ENCODE data around the gene ASB5. TPM values are rescaled to one million over a fixed set of nuclear protein-coding genes. Genes with fewer than 3 reads are reported as not detected.
"Not testable (repeated sequence)": the region's sequence is repeated elsewhere in the genome, so short reads cannot be mapped to it uniquely, and the experiment has no call there.

ASB5 gene
- total RNA-seq, 2 donors from 2014 or later = not detected

- Mint-ChIP-seq H3K9me3 (no peaks in the 10 kb centered on the region), H3K36me3 (no peaks in the 10 kb centered on the region), H3K27ac (no peak overlapping the region)
- no peak for DNase-seq (ENCODE audit: low spot score in 2 of 2)
- ATAC-seq = no peak
These were observed 20.5 kb upstream of the ASB5 start for GRCh38 chr4:176289561-176289960.

GRCh38 chr4:176288020-176288419 is 19.0 kb upstream of the ASB5 start:
- no peaks in the 10 kb centered on the region for H3K9me3 Mint-ChIP-seq
- no peak for DNase-seq (ENCODE audit: low spot score in 2 of 2)
- ATAC-seq = no peak
- H3K27ac Mint-ChIP-seq = peak overlapping the region in 1 of 2 donors; percentile 51
- H3K36me3 Mint-ChIP-seq = no peaks in the 10 kb centered on the region

DNA sequence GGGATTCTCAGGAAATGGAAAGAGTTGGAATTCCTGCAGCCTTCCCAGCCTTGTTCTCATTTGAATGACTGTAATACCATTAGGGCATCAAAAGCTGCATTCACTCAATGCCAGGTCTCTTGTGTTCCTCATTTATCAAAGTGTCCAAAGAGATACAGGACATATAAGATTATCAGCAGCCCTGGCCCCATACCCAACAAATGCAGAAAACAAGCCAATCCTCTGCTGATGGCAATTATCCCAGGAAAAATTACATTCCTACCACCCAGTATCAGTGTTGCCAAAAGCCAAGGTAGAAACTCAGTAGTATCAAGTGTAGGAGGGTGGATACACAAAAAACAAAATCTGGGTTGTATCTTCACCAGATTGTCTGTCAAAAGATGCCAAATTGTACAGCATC is 18.5 kb upstream of the ASB5 start:
- H3K9me3 Mint-ChIP-seq = no peaks in the 10 kb centered on the region
- H3K36me3 Mint-ChIP-seq = no peaks in the 10 kb centered on the region
- ATAC-seq (no peak), DNase-seq (ENCODE audit: low spot score in 2 of 2) (no peak)
- H3K27ac Mint-ChIP-seq = no peak overlapping the region

DNA sequence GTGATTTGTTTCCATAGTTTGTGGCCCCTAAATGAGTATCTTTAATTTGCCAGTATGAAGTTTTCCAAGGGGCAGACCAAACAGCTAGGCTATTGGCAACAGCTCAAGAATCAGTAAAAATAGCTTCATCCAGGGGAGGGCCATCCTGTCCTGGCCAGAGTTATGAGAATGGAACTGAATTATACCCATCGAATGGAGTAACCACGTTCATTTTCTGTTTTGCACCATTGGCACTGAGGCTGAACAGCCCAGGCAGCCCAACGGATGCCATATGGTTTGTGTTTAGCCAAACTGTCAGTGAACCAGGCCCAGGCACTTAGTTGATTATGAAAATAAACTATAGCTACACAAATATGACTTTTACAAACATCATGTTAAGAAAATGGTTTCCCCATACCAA is 17.7 kb upstream of the ASB5 start:
- DNase-seq (ENCODE audit: low spot score in 2 of 2) (no peak), ATAC-seq (no peak)
- Mint-ChIP-seq H3K27ac (no peak overlapping the region), H3K36me3 (no peaks in the 10 kb centered on the region), H3K9me3 (no peaks in the 10 kb centered on the region)

GRCh38 chr4:176279560-176279959 is 10.5 kb upstream of the ASB5 start:
- H3K36me3 Mint-ChIP-seq; ATAC-seq; DNase-seq (ENCODE audit: low spot score in 2 of 2); H3K27ac Mint-ChIP-seq; H3K9me3 Mint-ChIP-seq: not testable (repeated sequence)

DNA sequence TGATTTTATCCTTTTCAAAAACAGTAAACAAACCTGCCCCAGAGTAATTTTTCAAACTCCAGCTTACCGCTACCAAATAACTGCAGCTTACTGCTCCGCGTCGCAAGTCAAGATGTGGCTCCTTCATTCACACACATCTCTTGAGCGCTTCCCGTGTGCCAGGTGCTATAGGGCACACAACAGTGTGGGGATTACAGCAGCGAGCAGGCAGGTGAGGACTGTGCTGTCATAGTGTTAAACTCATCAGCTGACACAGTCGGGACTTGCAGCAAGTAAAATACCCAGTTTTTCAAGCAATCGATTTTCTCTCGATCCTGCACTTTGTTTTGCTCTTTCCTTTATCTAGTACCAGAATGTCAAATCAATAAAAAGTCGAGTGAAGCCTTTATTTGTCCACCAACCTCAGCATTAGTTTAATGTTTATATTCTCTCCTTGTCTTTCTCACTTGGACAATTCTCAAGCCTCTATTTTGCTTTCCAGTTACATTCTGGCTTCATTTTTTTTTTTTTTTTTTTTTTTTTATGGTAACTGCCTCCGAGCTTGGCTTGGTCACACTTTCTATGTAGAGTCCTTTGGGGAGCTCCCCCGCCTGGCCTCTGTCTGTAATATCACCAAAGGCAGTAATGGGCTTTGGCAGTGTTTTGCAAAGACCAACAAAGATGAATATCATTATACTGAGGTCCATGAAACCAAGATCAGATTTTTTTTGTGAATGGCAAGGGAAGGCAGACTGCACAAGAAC is 8.3 kb upstream of the ASB5 start:
- DNase-seq (ENCODE audit: low spot score in 2 of 2) = peak in 1 of 2 donors; percentile 7
- peak in 1 of 2 donors; percentile 54 for ATAC-seq
- peaks cover 4% of the 10 kb centered on the region in 2 donors for H3K9me3 Mint-ChIP-seq
- peaks cover 4 to 7% of the 10 kb centered on the region in 2 donors for H3K36me3 Mint-ChIP-seq
- no peak overlapping the region for H3K27ac Mint-ChIP-seq

GRCh38 chr4:176276710-176277109 is 7.7 kb upstream of the ASB5 start:
- Mint-ChIP-seq H3K9me3 (peaks cover 4% of the 10 kb centered on the region in 2 donors), H3K36me3 (peaks cover 4 to 7% of the 10 kb centered on the region in 2 donors), H3K27ac (no peak overlapping the region)
- no peak for ATAC-seq
- no peak for DNase-seq (ENCODE audit: low spot score in 2 of 2)

- no peaks in the 10 kb centered on the region for H3K36me3 Mint-ChIP-seq
- H3K9me3 Mint-ChIP-seq = no peaks in the 10 kb centered on the region
- ATAC-seq = no peak
- no peak for DNase-seq (ENCODE audit: low spot score in 2 of 2)
- no peak overlapping the region for H3K27ac Mint-ChIP-seq
These were observed 5.4 kb upstream of the ASB5 start for GRCh38 chr4:176274441-176274840.

- no peak for DNase-seq (ENCODE audit: low spot score in 2 of 2)
- H3K36me3 Mint-ChIP-seq = no peaks in the 10 kb centered on the region
- no peak for ATAC-seq
- no peaks in the 10 kb centered on the region for H3K9me3 Mint-ChIP-seq
- no peak overlapping the region for H3K27ac Mint-ChIP-seq
These were observed 4.7 kb upstream of the ASB5 start for GRCh38 chr4:176273736-176274135.

DNA sequence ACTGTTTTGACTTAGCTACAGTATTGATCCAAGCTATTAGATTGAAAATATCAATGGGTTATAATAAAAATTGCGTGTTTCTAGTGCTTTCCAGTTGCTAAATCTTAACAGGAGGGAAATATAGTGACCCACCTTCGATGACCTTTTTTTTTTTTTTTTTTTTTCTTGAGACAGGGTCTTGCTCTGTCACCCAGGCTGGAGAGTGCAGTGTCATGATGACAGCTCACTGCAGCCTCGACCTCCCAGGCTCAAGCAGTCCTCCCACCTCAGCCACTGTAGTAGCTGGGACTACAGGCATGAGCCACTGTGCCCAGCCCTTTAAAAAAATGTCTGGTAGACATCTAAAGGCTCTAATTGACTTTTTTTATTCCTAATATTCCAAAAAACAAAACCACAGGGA is 3.8 kb upstream of the ASB5 start:
- DNase-seq (ENCODE audit: low spot score in 2 of 2) (no peak), ATAC-seq (no peak)
- Mint-ChIP-seq H3K9me3 (no peaks in the 10 kb centered on the region), H3K27ac (no peak overlapping the region), H3K36me3 (no peaks in the 10 kb centered on the region)

DNA sequence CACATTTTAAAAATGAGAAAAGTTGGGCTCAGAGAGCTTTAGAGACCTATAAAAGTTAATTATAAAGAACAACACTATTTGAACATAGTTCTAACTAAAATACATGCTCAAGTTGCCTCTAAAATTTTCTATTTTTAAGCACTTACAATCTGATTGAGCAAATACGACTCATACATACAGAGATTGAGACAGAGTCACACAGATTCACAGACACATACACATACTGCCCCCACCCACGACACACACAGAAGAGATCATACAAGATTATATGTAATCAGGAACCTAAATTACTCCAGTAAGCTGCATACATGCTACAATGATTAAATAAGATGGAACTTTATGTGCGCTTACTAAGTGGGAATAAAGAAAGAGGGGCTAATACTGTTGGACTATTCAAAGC is 2.7 kb upstream of the ASB5 start:
- DNase-seq (ENCODE audit: low spot score in 2 of 2) = no peak
- Mint-ChIP-seq H3K27ac (no peak overlapping the region), H3K9me3 (no peaks in the 10 kb centered on the region), H3K36me3 (no peaks in the 10 kb centered on the region)
- no peak for ATAC-seq

DNA sequence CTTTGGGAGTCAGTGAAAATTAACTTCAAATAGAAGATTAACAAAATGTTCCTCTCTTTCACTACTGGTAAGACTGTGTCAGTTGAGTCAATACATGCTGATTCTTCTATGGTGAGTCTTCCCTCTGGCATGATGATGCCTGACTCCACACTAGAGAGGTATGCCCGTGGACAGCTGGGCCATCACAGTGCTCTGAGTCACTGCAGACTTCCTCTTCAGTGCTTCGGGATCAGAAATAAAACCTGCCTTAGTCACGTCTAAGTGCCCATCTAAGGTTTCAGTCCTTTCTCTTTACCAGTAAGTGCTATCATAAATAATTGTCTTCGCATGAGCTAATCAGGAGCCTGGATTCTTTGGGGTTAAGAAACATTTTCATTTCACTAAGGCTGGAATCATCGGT is 1.6 kb upstream of the ASB5 start:
- no peak overlapping the region for H3K27ac Mint-ChIP-seq
- no peak for DNase-seq (ENCODE audit: low spot score in 2 of 2)
- H3K36me3 Mint-ChIP-seq = no peaks in the 10 kb centered on the region
- no peaks in the 10 kb centered on the region for H3K9me3 Mint-ChIP-seq
- ATAC-seq = peak; percentile 44 to 45

DNA sequence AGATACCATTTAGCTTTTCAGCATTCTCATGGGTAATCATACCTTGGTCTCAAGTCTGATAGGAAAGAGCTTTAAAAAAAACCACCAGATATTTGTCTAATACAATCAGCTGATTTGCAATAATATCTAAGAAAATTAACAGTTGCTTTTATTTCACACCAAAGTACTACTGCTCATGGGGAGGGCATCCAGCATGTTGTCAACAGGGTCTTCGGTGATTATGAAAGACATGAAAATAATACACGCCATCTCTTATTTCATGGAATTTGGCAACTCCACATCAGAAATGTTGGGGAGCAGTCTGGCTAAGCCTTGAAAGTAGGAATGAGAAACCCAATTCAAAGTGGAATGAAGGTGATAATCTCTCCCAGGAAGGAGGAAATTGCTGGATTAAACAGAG is 3.0 kb downstream of the ASB5 start:
- ATAC-seq (no peak), DNase-seq (ENCODE audit: low spot score in 2 of 2) (no peak)
- Mint-ChIP-seq H3K9me3 (no peaks in the 10 kb centered on the region), H3K27ac (no peak overlapping the region), H3K36me3 (no peaks in the 10 kb centered on the region)

DNA sequence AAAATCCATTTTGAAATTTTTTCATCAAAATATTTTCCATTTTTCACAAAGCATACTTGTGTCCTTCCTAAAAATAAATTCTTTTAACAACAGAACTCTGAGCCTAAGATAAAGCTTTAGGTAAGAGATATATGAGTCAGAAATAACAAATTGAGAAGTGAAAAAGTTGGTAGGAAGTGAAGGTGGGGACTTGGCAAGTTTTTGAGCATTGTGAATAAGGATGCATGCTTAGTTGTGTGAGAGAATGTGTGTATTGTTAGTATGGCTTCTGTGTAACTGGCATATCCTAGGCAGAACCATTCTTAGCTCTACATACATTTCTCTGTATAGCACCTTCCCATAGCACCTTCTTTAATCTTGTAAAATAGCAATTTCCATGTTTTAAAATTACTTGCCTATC is 6.8 kb downstream of the ASB5 start:
- ATAC-seq (no peak), DNase-seq (ENCODE audit: low spot score in 2 of 2) (no peak)
- Mint-ChIP-seq H3K9me3 (no peaks in the 10 kb centered on the region), H3K36me3 (no peaks in the 10 kb centered on the region), H3K27ac (no peak overlapping the region)

DNA sequence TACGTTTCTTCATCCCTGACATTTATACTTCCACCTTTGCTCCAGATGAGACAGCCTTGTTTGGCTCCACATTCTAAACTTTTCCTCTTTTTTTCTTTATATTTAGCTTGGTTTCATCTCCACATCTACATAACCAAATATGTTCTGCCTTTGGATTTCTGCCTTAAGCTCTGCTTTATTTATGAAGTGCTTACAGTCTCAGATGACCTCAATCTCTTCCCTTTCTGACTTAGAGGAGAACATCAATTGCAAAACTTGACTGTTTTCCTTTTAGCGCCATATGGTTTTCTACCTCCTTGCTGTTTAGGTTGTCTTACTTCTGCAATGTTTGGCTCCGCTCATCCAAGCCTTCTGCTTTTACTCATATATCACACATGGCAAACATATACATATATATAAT is 7.5 kb downstream of the ASB5 start:
- Mint-ChIP-seq H3K27ac (no peak overlapping the region), H3K36me3 (no peaks in the 10 kb centered on the region), H3K9me3 (no peaks in the 10 kb centered on the region)
- DNase-seq (ENCODE audit: low spot score in 2 of 2) (no peak), ATAC-seq (no peak)

- no peaks in the 10 kb centered on the region for H3K9me3 Mint-ChIP-seq
- H3K36me3 Mint-ChIP-seq = no peaks in the 10 kb centered on the region
- H3K27ac Mint-ChIP-seq = no peak overlapping the region
- no peak for DNase-seq (ENCODE audit: low spot score in 2 of 2)
- no peak for ATAC-seq
These were observed 8.0 kb downstream of the ASB5 start for GRCh38 chr4:176261018-176261417.

DNA sequence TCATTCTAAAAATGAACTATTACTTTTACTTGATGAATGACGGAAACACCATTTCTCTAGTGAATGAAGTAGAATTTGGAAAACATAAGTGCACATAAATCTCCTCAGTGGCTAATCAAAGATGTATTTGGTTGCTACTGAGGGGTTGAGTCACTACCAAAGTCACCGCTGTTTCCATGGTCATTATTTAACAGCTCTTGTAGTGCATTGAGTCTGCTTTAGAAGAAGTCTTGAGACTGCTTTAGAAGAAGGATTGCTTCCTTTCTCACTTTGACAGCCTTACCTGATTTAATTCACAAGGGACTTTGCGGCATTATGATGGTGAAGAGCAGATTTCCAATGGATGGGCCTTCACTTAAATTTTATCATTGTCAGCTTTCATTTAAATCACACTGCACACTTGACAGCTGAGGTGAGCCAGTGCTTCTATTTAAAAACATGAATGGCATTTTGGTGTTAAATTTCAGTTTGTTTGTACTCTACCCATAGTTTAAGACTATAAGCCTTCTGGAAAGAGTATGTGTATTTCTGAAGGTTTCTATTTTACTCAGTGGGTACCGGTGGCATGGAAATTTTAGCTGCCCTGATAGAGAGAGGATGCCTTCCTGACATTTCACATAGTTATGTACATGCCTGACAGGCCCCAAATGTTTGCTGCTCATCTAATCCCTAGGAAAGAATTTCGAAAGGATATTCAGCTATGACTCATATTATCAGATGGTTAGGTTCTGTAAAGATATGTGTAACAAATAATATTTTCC is 9.5 kb downstream of the ASB5 start:
- DNase-seq (ENCODE audit: low spot score in 2 of 2) (no peak), ATAC-seq (peak in 1 of 2 donors; percentile 37)
- no peaks in the 10 kb centered on the region for H3K9me3 Mint-ChIP-seq
- H3K36me3 Mint-ChIP-seq = no peaks in the 10 kb centered on the region
- H3K27ac Mint-ChIP-seq = no peak overlapping the region

GRCh38 chr4:176258135-176258534 is 10.9 kb downstream of the ASB5 start:
- ATAC-seq = no peak
- no peaks in the 10 kb centered on the region for H3K9me3 Mint-ChIP-seq
- no peak overlapping the region for H3K27ac Mint-ChIP-seq
- no peaks in the 10 kb centered on the region for H3K36me3 Mint-ChIP-seq
- no peak for DNase-seq (ENCODE audit: low spot score in 2 of 2)
